Esophagus squamous epithelium (tissue), 4 donors: ENCODE measurements around the gene UCKL1.
"Not testable (repeated sequence)": the region's sequence is repeated elsewhere in the genome, so short reads cannot be mapped to it uniquely, and the experiment has no call there.

Experiments
- CTCF ChIP-seq, 6 experiments: fragments of 450-650 bp in 4 of 6; fragments of 200-600 bp in 2 of 6; sonication (generic) in 2 of 6; IDR thresholded peaks; one replicate each; pipeline ENCODE4 v1.5.1; 2016 to 2019; ENCODE audit warnings: antibody characterized with exemption in 6 of 6, mild to moderate bottlenecking in 4 of 6, moderate library complexity in 4 of 6
- POLR2A ChIP-seq, 4 donors: fragments of 450-650 bp; IDR thresholded peaks; one replicate each; pipeline ENCODE4 v1.6.1; 2017; ENCODE audit warnings: antibody characterized with exemption in 4 of 4, mild to moderate bottlenecking in 4 of 4, moderate library complexity in 3 of 4

GRCh38 chr20:63976511-63976910 lies 20.3 kb upstream of the UCKL1 start:
- TF ChIP-seq CTCF, POLR2A (IDR thresholded peaks at IDR 0.05): not testable (repeated sequence)
